Stimulated activated CD8-positive, alpha-beta memory T cell treated with anti-CD3 and anti-CD28 coated beads, Interleukin-4, amount 100 ng/mL, for 48 hours (primary cell): ENCODE data around the gene TSPAN11.
A peak's percentile ranks its signal among the peaks of the same experiment; 100 is the strongest.

Experiments
- DNase-seq: peaks from one replicate; pipeline ENCODE4 v3.0.0-alpha.2; 2020

Gene TSPAN11

DNA sequence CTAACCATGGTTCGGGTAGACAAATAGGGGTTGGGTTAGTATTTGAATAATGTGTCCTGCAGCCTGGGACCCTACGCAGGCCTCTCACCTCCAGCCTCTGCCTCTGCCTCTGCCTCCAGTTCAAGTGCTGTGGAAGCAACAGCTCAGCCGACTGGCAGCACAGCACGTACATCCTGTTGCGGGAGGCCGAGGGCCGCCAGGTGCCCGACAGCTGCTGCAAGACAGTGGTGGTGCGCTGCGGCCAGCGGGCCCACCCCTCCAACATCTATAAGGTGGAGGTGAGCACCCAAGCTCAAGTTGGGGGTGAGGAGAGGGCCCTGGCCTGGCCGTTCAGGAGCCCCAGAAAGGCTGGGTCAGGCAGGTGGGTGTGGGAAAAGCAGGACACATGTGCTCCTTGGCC, 55.9 kb downstream of the TSPAN11 start:
- no peak for DNase-seq

GRCh38 chr12:30985814-30986452, 59.4 kb downstream of the TSPAN11 start:
- peak; percentile 57 for DNase-seq

GRCh38 chr12:30988086-30988485, 61.5 kb downstream of the TSPAN11 start:
- DNase-seq: no peak

GRCh38 chr12:30988646-30989286, 62.2 kb downstream of the TSPAN11 start:
- DNase-seq: no peak

- DNase-seq: peak; percentile 25
Observed at GRCh38 chr12:30989754-30990153, 63.2 kb downstream of the TSPAN11 start.

GRCh38 chr12:30990316-30990715, 63.8 kb downstream of the TSPAN11 start:
- no peak for DNase-seq

DNA sequence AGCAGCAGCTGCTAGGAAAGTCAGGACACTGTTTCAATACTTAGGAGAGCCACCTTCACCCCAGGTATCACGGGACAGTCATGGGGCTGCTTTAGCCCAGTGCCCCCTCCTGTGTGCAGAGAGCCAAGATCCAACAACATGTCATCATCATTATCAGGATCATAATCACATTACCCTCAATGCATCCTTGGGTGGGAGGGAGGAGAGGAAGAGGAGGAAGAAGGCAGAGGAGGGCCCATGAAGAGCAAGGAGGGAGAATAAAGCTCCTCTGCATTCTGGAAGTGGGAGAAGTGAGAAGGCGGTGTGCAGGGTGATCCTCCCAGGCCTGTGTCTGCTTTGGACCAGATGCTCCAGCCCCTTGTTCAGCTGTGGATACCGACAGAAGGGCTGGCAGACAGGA, 64.2 kb downstream of the TSPAN11 start:
- DNase-seq: no peak

DNA sequence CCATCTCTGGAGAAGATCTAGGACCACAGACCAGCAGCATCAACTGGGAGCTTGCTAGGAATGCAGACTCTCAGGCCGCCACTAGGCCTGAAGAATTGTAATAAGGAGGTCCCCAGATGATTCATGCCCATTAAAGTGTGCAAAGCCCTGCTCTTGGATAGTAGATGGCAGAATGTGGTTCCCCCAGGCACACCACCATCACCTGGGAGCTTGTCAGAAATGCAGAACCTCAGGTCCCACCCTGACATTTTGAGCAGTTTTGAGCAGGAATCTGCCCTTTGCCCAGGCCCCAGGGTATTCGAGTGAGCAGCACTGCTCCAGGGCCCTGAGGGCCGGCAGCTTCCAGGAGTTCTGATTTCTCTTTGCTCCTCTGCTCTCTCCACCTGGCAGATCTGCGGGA, 64.9 kb downstream of the TSPAN11 start:
- DNase-seq: no peak

DNA sequence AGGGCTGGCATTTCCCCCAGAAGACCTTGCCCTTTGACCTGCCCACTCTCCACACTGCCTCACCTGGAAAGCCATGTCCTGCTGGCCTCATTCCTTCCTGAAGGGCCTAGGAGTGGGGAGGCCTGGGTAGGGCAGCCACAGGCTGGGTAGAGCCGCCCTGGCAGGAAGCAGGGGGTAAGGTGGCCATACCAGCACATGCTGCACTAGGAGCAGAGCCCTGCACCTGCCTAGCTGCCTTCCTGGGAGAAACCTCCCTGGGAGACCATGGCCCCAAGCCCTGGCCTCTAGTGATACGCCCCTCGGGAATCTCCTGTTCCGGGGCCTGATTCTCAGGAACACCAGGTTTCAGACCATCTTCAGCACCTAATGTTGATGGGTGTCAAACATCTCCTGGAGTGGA, 65.8 kb downstream of the TSPAN11 start:
- no peak for DNase-seq

DNA sequence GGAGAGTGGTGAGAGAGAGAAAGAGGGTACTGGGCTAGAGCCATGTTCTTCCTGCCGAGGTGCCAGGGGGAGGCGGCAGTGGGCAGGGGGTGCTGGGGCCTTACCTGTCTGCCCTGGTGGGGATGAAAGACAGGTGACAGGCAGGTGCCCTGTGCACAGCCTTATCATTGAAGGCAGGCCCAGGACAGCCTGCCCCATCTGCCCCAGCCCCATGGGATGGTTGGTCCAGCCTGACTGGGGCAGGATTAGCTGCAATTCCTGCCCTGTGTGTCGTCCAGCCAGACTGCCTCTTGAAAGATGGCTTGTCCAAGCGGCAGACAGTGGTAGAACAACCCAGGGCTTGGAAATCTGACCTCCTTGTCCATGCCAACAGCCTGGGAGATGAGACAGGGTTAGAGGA, 67.2 kb downstream of the TSPAN11 start:
- no peak for DNase-seq

GRCh38 chr12:30994274-30994673, 67.7 kb downstream of the TSPAN11 start:
- DNase-seq: no peak

GRCh38 chr12:30996255-30996654, 69.7 kb downstream of the TSPAN11 start:
- no peak for DNase-seq

DNA sequence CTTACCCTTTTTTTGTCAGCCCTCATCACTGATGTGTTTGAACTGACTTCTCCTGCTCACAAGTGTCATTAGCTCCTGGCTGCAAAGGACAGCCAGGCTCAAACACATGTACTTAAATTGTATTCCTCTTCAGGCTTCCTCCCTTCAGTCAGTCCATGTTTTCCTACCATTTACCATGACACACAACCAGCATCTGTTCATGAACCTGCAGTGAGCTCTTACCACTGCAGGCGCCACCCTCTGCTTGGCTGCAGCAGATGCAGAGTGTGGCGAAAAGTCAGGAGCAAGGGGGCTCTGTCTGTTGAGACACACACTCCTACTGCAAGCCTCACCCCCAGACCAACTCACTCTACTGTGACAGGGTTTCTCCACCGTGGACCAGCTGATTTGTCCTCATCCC, 70.2 kb downstream of the TSPAN11 start:
- no peak for DNase-seq

DNA sequence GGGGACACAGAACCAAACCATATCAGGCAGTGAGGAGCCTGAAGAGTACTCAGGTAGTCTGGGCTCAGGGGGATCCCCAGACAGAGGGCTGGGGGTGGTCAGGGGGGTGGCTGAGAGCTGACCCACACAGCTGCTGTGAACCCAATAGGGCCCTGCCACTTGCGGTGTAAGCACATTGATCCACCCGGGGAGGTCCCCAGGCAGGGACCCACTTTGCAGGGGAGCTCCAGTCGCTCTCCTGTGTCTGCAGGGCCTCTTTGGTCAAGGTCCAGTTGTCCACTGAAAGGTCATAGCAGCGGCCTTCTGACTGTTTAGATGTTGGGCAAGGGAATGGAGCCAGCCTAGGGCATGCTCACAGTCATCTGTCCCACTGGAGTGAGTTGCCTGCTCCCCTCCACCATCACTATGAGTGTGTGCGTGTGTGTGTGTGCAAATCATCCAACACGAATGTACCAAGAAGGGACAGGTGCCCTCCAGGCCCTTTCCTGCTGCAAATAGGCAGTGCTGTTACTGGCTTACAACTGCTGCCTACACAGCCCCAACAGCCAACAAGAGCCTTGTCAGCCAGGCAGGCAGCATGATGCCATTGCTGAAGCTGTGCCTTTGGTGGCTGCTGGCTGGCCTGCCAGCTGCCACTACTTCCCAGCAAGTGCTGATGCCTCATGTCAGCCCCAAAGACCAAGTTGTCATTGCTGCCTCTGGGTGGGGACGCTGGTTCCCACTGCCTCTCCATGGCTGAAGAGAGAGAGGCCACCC, 71.3 kb downstream of the TSPAN11 start:
- DNase-seq: no peak

DNA sequence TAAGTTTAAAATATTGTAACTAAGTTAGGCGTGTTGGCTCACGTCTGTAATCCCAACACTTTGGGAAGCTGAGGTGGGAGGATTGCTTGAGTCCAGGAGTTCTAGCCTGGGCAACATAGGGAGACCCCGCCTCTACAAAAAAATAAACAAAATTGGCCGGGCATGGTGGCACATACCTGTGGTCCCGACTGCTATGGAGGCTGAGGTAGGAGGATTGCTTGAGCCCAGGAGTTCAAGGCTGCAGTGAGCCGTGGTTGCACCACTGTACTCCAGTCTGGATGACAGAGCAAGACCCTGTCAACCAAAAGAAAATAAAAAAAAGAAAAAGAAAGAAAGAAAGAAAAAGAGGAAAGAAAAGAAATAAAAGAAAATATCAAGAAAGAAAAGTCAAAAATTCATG, 72.5 kb downstream of the TSPAN11 start:
- DNase-seq: no peak

- DNase-seq: no peak
Observed at GRCh38 chr12:30999723-31000122, 73.2 kb downstream of the TSPAN11 start.

- no peak for DNase-seq
Observed at GRCh38 chr12:31000751-31001150, 74.2 kb downstream of the TSPAN11 start.

DNA sequence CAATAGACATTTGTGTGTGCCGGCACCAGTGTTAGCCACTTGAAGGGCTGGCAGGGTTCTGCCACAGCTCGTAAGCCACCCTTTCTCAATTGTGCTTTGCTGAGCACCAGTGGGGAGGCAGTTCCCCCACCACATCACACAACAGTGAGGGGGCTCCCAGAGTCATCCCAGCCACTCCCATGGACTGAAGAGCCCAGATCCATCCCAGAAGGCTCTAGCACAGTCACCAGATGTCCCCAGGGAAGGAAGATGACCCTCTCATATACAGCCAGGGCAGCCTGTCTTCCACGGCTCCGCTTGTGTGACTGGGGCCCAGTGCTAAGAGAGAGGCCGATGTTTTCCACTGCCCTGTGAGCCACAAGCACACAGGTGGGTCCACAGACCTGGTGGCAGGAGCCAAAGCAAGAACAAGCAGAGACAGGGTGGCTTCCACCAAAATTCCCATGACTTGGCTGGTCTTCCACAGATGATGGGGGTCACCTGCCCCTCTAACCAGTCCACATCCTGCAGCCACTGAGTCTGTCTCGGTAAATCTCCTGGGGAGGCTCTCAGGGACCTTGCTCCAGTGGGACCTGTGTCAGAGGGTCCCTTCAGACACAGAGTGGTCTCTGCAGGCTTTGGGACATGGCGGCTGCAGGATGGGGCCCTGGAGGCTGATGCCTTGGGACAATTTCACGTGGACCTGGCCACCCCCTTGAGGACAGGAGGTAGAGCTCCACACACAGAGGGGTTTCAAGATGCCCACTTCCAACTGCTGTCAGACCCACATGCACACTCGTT, 75.2 kb downstream of the TSPAN11 start:
- DNase-seq: no peak

DNA sequence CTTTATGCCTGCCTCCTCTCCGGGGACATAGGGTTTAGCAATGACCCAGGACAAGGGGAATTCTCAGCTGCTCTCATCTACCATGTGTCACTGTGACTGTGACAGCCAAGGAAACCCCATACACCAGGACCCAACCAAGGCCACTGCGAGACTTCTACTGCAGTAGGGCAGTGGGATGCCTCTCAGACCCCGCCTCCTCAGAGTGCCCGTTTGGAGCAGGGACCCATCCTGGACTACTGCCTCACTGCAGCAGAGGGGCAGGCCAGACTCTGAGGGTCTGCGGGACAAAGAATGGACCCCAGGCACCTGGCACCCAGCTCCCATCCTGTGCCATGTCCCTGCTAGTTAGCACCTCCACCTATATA, 75.8 kb downstream of the TSPAN11 start:
- DNase-seq: no peak

DNA sequence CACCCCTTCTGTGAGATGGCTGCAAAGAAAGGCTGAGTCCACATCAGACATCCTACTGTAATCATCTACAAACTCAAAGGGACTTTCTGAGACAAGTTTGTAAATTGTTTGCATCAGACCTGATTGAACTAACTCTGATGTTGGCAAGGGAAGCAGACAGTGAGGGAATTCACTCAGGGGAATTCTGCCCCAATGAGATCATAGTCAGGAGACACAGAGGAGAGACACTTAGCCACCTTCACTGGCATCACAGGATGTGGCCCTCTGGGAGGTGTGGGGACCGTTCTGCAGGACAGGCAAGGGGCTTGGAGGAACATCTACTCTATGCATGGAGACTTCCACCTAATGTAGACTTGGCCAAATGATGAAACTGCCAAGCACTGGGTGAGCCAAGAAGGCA, 76.5 kb downstream of the TSPAN11 start:
- DNase-seq: no peak

GRCh38 chr12:31003861-31004640, 77.5 kb downstream of the TSPAN11 start:
- no peak for DNase-seq

DNA sequence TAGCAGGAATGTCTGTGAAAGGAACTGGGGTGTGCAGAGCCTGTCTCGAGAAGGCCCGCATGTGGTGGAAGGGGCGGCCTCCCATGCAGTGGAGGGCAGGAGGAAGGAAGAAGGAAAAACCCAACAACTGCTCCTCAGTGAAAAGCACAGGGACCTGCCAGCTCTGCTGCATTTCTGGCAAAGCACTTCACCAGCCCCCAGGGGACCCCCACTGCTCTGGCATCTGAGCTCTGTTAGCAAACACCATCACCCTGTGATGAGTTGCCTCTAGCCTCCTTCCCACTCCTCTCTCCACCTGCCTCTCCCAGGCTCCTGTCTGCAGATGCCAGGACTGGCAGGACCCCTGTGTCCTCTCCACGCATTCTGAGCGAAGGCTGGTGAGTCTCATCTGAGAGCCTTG, 78.1 kb downstream of the TSPAN11 start:
- no peak for DNase-seq
